ENCODE measurements around the gene HSPA12A. TPM values are rescaled to one million over a fixed set of nuclear protein-coding genes. Genes with fewer than 3 reads are reported as not detected.

The HSPA12A gene
- total RNA-seq, 4 donors from 2014 or later = 20.2 to 55.1 (median 32.5) TPM

- DNase-seq (ENCODE audit: low spot score) = no peak
- peak; percentile 5 for ATAC-seq (ENCODE audit: low FRiP score)
- TF ChIP-seq CTCF (IDR thresholded peaks at IDR 0.05) = no peak
These were observed 9.8 kb downstream of the HSPA12A start for GRCh38 chr10:116732573-116732972.

GRCh38 chr10:116730464-116731260 is 11.7 kb downstream of the HSPA12A start:
- DNase-seq (ENCODE audit: low spot score) (no peak), ATAC-seq (ENCODE audit: low FRiP score) (no peak)
- TF ChIP-seq CTCF (IDR thresholded peaks at IDR 0.05) = no peak

GRCh38 chr10:116729243-116729642 is 13.1 kb downstream of the HSPA12A start:
- DNase-seq (ENCODE audit: low spot score) = no peak
- ATAC-seq (ENCODE audit: low FRiP score) = no peak
- TF ChIP-seq CTCF (IDR thresholded peaks at IDR 0.05) = no peak

- TF ChIP-seq CTCF (IDR thresholded peaks at IDR 0.05) = no peak
- DNase-seq (ENCODE audit: low spot score) (no peak), ATAC-seq (ENCODE audit: low FRiP score) (no peak)
These were observed 13.8 kb downstream of the HSPA12A start for GRCh38 chr10:116728526-116729096.

GRCh38 chr10:116723428-116724281 is 18.7 kb downstream of the HSPA12A start:
- DNase-seq (ENCODE audit: low spot score) = no peak

More at GRCh38 chr10:116723428-116724281, 18.7 kb downstream of the HSPA12A start:
- ATAC-seq (ENCODE audit: low FRiP score) = no peak
- no peak for TF ChIP-seq CTCF (IDR thresholded peaks at IDR 0.05)
